ENCODE results near the gene EGFR. TPM values are rescaled to one million over a fixed set of nuclear protein-coding genes. Genes with fewer than 3 reads are reported as not detected.

Gene EGFR
- not detected for total RNA-seq

DNA sequence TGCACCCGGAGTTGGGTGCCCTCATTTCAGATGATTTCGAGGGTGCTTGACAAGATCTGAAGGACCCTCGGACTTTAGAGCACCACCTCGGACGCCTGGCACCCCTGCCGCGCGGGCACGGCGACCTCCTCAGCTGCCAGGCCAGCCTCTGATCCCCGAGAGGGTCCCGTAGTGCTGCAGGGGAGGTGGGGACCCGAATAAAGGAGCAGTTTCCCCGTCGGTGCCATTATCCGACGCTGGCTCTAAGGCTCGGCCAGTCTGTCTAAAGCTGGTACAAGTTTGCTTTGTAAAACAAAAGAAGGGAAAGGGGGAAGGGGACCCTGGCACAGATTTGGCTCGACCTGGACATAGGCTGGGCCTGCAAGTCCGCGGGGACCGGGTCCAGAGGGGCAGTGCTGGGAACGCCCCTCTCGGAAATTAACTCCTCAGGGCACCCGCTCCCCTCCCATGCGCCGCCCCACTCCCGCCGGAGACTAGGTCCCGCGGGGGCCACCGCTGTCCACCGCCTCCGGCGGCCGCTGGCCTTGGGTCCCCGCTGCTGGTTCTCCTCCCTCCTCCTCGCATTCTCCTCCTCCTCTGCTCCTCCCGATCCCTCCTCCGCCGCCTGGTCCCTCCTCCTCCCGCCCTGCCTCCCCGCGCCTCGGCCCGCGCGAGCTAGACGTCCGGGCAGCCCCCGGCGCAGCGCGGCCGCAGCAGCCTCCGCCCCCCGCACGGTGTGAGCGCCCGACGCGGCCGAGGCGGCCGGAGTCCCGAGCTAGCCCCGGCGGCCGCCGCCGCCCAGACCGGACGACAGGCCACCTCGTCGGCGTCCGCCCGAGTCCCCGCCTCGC lies at the start of gene EGFR:
EGFR (plus strand) TSS at position 657 of the 830 bp plus-strand sequence. CDS start 261 bp downstream, outside the sequence.
- ChIA-PET CTCF (no interaction called here), POLR2A (no interaction called here)
- no peaks in the 10 kb centered on the region for H3K9me3 Mint-ChIP-seq
- no peak within 1 kb of the TSS for H3K4me3 Mint-ChIP-seq
- no peak within 1 kb of the TSS for H3K27ac Mint-ChIP-seq
- no peaks in the 10 kb centered on the region for H3K36me3 Mint-ChIP-seq (ENCODE audit: low read depth)
- DNase-seq = no peak
- H3K27me3 Mint-ChIP-seq = peaks cover 66% of the 10 kb centered on the region
- no peaks in the 10 kb centered on the region for H3K4me1 Mint-ChIP-seq

DNA sequence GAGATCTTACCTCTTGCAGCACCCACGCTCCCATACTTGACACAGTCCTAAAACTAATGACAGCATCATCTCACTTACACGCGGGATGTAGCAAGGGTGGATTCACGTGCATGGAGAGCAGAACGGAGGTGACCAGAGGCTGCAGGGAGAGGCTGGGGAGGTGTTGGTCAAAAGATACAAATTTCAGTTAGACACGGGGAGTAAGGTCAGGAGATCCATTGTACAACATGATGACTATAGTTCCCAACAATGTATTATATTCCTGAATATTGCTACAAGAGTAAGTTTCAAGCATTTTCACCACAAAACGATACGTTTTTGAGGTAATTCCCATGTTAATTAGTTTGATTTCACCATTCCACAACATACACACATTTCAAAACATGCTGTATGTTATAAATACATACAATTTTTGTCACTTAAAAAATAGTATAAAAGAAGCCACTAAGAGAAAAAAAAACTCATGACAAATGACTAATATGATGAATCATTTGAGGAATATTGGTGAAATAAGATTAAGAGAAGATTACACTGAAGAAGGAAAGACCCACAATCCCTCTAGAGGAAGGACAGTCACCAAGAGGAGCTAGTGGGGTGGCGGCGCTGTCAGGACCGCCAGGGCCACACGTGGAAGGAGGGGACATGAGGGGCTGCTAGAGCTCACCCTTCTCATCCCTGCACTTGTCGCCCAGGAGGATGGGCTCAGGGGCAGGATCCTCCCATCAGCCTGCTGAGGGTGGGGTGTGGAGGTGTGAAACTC lies 49.4 kb upstream of the EGFR start:
- Mint-ChIP-seq H3K36me3 (ENCODE audit: low read depth) (no peaks in the 10 kb centered on the region), H3K4me3 (no peak overlapping the region), H3K4me1 (no peaks in the 10 kb centered on the region), H3K9me3 (peaks cover 3% of the 10 kb centered on the region), H3K27ac (no peak overlapping the region), H3K27me3 (peaks cover 6% of the 10 kb centered on the region)
- no peak for DNase-seq
- ChIA-PET CTCF (no interaction called here), POLR2A (no interaction called here)

GRCh38 chr7:54972733-54973294 lies 46.0 kb upstream of the EGFR start:
- Mint-ChIP-seq H3K36me3 (ENCODE audit: low read depth) (no peaks in the 10 kb centered on the region), H3K4me1 (no peaks in the 10 kb centered on the region), H3K9me3 (peaks cover 3% of the 10 kb centered on the region), H3K27me3 (peaks cover 4% of the 10 kb centered on the region), H3K4me3 (no peak overlapping the region), H3K27ac (no peak overlapping the region)
- CTCF ChIA-PET = no interaction called here
- DNase-seq = no peak
- POLR2A ChIA-PET = no interaction called here

- CTCF ChIA-PET = no interaction called here
- POLR2A ChIA-PET = no interaction called here
- H3K27ac Mint-ChIP-seq = no peak overlapping the region
- no peaks in the 10 kb centered on the region for H3K27me3 Mint-ChIP-seq
- H3K36me3 Mint-ChIP-seq (ENCODE audit: low read depth) = no peaks in the 10 kb centered on the region
- no peaks in the 10 kb centered on the region for H3K9me3 Mint-ChIP-seq
- H3K4me1 Mint-ChIP-seq = no peaks in the 10 kb centered on the region
- H3K4me3 Mint-ChIP-seq = no peak overlapping the region
- no peak for DNase-seq
Observed at GRCh38 chr7:54978364-54979116, 40.3 kb upstream of the EGFR start.

DNA sequence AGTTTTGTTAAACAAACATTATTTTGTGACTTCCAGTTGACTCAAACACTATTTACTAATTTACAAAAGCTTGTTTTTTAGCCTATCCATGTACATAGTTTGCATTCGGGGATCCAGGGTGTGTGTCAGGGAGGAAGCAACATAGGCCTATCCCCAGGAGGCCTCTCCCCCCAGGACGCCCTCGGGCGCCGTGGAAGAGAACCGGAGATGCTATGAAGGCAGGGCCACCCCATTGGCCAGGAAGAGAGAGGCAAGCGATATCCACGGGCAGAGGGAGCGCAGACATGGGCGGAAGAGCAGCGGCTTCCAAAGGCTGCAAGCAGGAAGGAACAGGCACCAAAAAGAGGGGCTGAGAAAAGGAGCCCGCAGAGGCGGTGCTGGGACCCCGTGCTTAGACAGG lies 38.3 kb upstream of the EGFR start:
- no peak for DNase-seq
- CTCF ChIA-PET = no interaction called here
- peaks cover 2% of the 10 kb centered on the region for H3K27me3 Mint-ChIP-seq
- H3K4me3 Mint-ChIP-seq = no peak overlapping the region
- POLR2A ChIA-PET = no interaction called here
- no peaks in the 10 kb centered on the region for H3K4me1 Mint-ChIP-seq
- H3K36me3 Mint-ChIP-seq (ENCODE audit: low read depth) = no peaks in the 10 kb centered on the region
- no peaks in the 10 kb centered on the region for H3K9me3 Mint-ChIP-seq
- no peak overlapping the region for H3K27ac Mint-ChIP-seq

GRCh38 chr7:54981913-54982312 lies 36.9 kb upstream of the EGFR start:
- Mint-ChIP-seq H3K9me3 (no peaks in the 10 kb centered on the region), H3K36me3 (ENCODE audit: low read depth) (no peaks in the 10 kb centered on the region), H3K4me1 (no peaks in the 10 kb centered on the region), H3K4me3 (no peak overlapping the region), H3K27ac (no peak overlapping the region), H3K27me3 (peaks cover 5% of the 10 kb centered on the region)
- POLR2A ChIA-PET = no interaction called here
- CTCF ChIA-PET = no interaction called here
- DNase-seq = no peak

GRCh38 chr7:54985426-54986330 lies 33.1 kb upstream of the EGFR start:
- Mint-ChIP-seq H3K4me1 (no peaks in the 10 kb centered on the region), H3K27ac (no peak overlapping the region), H3K4me3 (no peak overlapping the region), H3K27me3 (peaks cover 11% of the 10 kb centered on the region), H3K9me3 (no peaks in the 10 kb centered on the region), H3K36me3 (ENCODE audit: low read depth) (no peaks in the 10 kb centered on the region)
- CTCF ChIA-PET = no interaction called here
- DNase-seq = no peak
- POLR2A ChIA-PET = no interaction called here

DNA sequence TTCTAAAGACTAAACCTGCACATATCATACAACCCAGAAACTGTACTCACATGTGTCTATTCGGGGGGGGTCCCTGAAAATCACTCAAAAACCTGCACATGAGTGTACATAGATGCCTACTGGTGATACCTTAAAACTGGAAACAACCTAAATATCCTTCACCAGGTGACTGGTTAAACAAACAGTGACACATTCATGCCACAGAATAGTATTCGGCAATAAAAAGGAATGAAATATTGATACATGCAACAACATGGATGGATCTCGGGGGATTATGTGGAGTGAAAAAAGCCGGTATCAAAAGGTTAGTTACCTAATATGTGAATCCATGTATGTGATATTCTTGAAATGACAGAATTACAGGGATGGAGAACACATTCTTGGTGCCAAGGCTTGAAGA lies 32.1 kb upstream of the EGFR start:
- H3K27me3 Mint-ChIP-seq = peaks cover 13% of the 10 kb centered on the region

DNA sequence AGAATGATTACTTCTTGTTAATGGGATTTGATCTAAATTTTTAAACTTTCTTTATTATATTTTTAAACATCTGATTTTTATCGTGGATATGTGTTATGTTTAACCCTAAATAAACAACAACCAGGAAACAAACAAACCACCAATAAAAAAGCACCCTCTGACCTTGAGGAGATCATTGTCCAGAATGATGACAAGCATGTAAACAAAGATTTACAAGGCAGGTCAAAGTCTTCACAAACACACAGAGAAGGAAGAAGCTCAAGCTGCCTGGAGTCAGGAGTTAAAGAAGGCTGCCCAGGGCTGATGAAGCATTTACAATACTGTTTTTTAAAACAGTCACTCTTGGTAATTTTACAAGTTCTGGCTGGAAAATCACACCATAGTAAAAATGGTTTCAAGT lies 31.0 kb upstream of the EGFR start:
- Mint-ChIP-seq H3K9me3 (no peaks in the 10 kb centered on the region), H3K36me3 (ENCODE audit: low read depth) (no peaks in the 10 kb centered on the region), H3K4me3 (no peak overlapping the region), H3K27ac (no peak overlapping the region), H3K27me3 (peaks cover 13% of the 10 kb centered on the region), H3K4me1 (no peaks in the 10 kb centered on the region)
- DNase-seq = no peak
- ChIA-PET CTCF (interaction anchor here (0.8 to 1.1 kb wide), 2 partner anchors 8 to 10 kb away, joined by 5 to 8 read pairs; no protein-coding TSS in a partner anchor), POLR2A (no interaction called here)

More for the DNA sequence above, 32.1 kb upstream of the EGFR start:
- no peaks in the 10 kb centered on the region for H3K36me3 Mint-ChIP-seq (ENCODE audit: low read depth)
- no peak for DNase-seq
- ChIA-PET POLR2A (no interaction called here), CTCF (no interaction called here)
- H3K4me1 Mint-ChIP-seq = no peaks in the 10 kb centered on the region
- H3K9me3 Mint-ChIP-seq = no peaks in the 10 kb centered on the region
- no peak overlapping the region for H3K27ac Mint-ChIP-seq
- no peak overlapping the region for H3K4me3 Mint-ChIP-seq

DNA sequence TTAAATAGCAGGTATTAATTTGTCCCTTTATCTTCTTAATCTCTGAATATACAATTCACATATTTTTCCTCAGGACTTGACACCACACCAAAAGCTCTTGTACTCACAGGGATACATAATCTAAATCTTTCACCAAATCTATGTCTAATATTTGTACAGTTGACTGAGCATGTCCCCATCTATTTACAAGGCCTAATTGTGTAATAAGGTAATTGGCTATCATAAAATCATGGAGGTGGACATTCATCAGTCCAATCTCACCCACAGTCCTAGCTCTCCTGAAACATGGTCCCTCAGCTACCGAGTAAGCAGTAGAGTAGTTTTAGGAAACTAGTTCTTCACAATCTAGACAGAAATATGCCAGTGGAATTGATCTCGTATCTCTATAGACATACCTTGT lies 30.3 kb upstream of the EGFR start:
- H3K4me3 Mint-ChIP-seq = no peak overlapping the region
- CTCF ChIA-PET = interaction anchor here (0.5 to 1.1 kb wide), 3 partner anchors 9 to 74 kb away, joined by 3 to 8 read pairs (median 5); no protein-coding TSS in a partner anchor
- no peak overlapping the region for H3K27ac Mint-ChIP-seq
- POLR2A ChIA-PET = no interaction called here
- peaks cover 13% of the 10 kb centered on the region for H3K27me3 Mint-ChIP-seq
- H3K9me3 Mint-ChIP-seq = no peaks in the 10 kb centered on the region
- H3K36me3 Mint-ChIP-seq (ENCODE audit: low read depth) = no peaks in the 10 kb centered on the region
- no peak for DNase-seq
- H3K4me1 Mint-ChIP-seq = no peaks in the 10 kb centered on the region

DNA sequence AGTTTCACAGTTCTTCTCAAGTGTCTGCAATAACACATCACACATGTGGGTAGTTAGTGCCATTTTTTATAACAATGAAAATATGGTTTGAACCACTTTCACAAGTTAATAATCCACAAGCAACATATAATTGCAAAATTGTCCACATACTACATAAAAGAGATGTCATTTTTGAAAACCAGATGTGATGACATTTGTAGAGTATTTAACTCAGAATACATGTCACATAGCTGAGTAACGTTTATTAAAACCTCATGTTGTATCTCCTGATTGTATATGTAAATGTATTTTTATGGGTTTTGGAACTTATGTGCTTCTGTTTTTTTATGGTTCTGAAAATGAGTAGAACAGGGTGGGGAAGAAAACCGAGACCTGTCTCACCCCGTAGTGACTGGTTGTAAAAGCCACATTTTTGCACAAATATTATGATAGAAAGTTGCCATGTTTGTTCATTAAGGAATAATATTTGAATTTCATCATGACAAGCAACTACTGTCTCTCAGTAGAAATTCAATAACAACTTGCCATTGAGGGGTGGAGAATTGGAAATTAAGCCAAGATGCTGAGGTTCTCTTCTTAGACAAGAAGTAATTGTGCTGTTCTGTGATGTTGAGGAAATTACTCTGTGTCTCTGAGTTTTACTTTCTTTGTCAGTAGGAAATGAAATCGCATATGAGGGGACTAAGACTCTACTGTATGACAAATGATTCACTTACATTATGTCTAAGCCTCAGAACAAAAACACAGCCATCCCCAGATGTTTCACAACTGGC lies 29.2 kb upstream of the EGFR start:
- Mint-ChIP-seq H3K27ac (no peak overlapping the region), H3K4me1 (no peaks in the 10 kb centered on the region), H3K9me3 (no peaks in the 10 kb centered on the region), H3K4me3 (no peak overlapping the region), H3K27me3 (peaks cover 11% of the 10 kb centered on the region), H3K36me3 (ENCODE audit: low read depth) (no peaks in the 10 kb centered on the region)
- DNase-seq = no peak
- CTCF ChIA-PET = no interaction called here
- POLR2A ChIA-PET = no interaction called here

DNA sequence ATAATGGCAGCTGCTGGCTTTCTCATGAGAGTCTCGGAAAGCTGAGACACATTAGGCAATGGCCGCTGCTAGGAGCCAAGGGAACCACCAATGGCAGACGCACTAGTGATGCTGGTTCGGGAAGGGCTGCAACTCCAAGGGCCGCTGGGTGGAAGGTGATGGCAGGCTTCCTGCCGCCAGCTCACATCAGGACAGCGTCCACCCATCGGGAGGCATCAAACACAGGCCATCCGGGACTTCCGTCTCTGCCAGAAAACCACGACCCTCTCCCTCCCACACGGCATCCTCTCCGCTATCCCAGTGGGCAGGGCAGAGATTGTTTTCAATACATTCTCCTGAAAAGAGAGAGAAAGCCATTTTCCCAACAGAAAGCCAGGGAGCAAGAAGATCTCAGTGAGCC lies 27.5 kb upstream of the EGFR start:
- CTCF ChIA-PET = no interaction called here

More for the DNA sequence above, 27.5 kb upstream of the EGFR start:
- no peak overlapping the region for H3K4me3 Mint-ChIP-seq
- no peak for DNase-seq
- POLR2A ChIA-PET = no interaction called here
- H3K36me3 Mint-ChIP-seq (ENCODE audit: low read depth) = no peaks in the 10 kb centered on the region
- H3K9me3 Mint-ChIP-seq = peaks cover 3% of the 10 kb centered on the region
- H3K27me3 Mint-ChIP-seq = peaks cover 11% of the 10 kb centered on the region
- peaks cover 13% of the 10 kb centered on the region for H3K4me1 Mint-ChIP-seq
- H3K27ac Mint-ChIP-seq = no peak overlapping the region

All from activated CD4-positive, alpha-beta T cell treated with anti-CD3 and anti-CD28 coated beads, Interleukin-2, amount 10 ng/mL, durations not matched to agents 7 days and 5 days (primary cell).